ENCODE measurements around the gene LCP2. TPM values are rescaled to one million over a fixed set of nuclear protein-coding genes. Genes with fewer than 3 reads are reported as not detected.

The LCP2 gene
- total and polyA plus RNA-seq, 3 experiments from 2014 or later = 219 to 288 (median 224) TPM

GRCh38 chr5:170338933-170339779 is 41.6 kb upstream of the LCP2 start:
- H3K4me1 ChIP-seq (ENCODE audit: insufficient read depth, low read length) = peaks cover 47% of the 10 kb centered on the region
- peaks cover 36 to 40% (median 40%) of the 10 kb centered on the region in 3 donors for H3K4me1 Mint-ChIP-seq
- DNase-seq = peak; percentile 43 to 81 (median 66)
- no peak overlapping the region for H3K4me3 ChIP-seq (ENCODE audit: low read length)
- no peak overlapping the region for H3K27ac ChIP-seq (ENCODE audit: low read depth, low read length)
- peak overlapping the region; percentile 60 to 94 (median 62) for H3K27ac Mint-ChIP-seq
- H3K27me3 Mint-ChIP-seq = peaks cover 0 to 5% of the 10 kb centered on the region in 2 donors
- peak overlapping the region in 2 of 7 donors; percentile 29 to 48 for H3K4me3 Mint-ChIP-seq
- no peaks in the 10 kb centered on the region for H3K36me3 ChIP-seq (ENCODE audit: insufficient read depth, low read length)
- H3K27me3 ChIP-seq (ENCODE audit: insufficient read depth, low read length, poor library complexity, severe bottlenecking) = no peaks in the 10 kb centered on the region
- ChIA-PET CTCF (interaction anchor here (0.6 to 8.4 kb wide), 34 partner anchors 9 to 238 kb away, joined by 3 to 172 read pairs (median 7); partner anchors contain the start of genes C5orf58 and LCP2), POLR2A (interaction anchor here (0.6 to 1.9 kb wide), 7 partner anchors 36 to 113 kb away, joined by 3 to 12 read pairs (median 6); partner anchors contain the start of gene LCP2)
- no peaks in the 10 kb centered on the region for H3K9me3 ChIP-seq (ENCODE audit: low read length)
- no peaks in the 10 kb centered on the region for H3K36me3 Mint-ChIP-seq
- H3K9me3 Mint-ChIP-seq = no peaks in the 10 kb centered on the region

- no peak overlapping the region for H3K27ac ChIP-seq (ENCODE audit: low read depth, low read length)
- ChIA-PET POLR2A (interaction anchor here (0.6 to 1.9 kb wide), 7 partner anchors 35 to 112 kb away, joined by 3 to 12 read pairs (median 6); partner anchors contain the start of gene LCP2), CTCF (interaction anchor here (0.6 to 8.4 kb wide), 30 partner anchors 8 to 237 kb away, joined by 3 to 172 read pairs (median 8); partner anchors contain the start of genes C5orf58 and LCP2)
- H3K4me1 ChIP-seq (ENCODE audit: insufficient read depth, low read length) = peaks cover 55% of the 10 kb centered on the region
- Mint-ChIP-seq H3K27ac (peak overlapping the region; percentile 20 to 94 (median 58)), H3K4me3 (peak overlapping the region in 3 of 7 donors; percentile 4 to 55 (median 15)), H3K27me3 (peaks cover 0 to under 1% of the 10 kb centered on the region in 2 donors), H3K9me3 (no peaks in the 10 kb centered on the region), H3K36me3 (no peaks in the 10 kb centered on the region), H3K4me1 (peaks cover 36 to 49% (median 40%) of the 10 kb centered on the region in 3 donors)
- H3K9me3 ChIP-seq (ENCODE audit: low read length) = no peaks in the 10 kb centered on the region
- H3K36me3 ChIP-seq (ENCODE audit: insufficient read depth, low read length) = no peaks in the 10 kb centered on the region
- no peak for DNase-seq
- H3K27me3 ChIP-seq (ENCODE audit: insufficient read depth, low read length, poor library complexity, severe bottlenecking) = no peaks in the 10 kb centered on the region
- H3K4me3 ChIP-seq (ENCODE audit: low read length) = no peak overlapping the region
These were observed 40.7 kb upstream of the LCP2 start for GRCh38 chr5:170338291-170338690.

- ChIA-PET CTCF (interaction anchor here (1.0 to 8.4 kb wide), 8 partner anchors 40 to 114 kb away, joined by 3 to 172 read pairs (median 58); partner anchors contain the start of gene LCP2), POLR2A (interaction anchor here (0.5 kb wide), 1 partner anchor 47 kb away, joined by 3 read pairs; no protein-coding TSS in a partner anchor)
- no peak for DNase-seq
- H3K36me3 ChIP-seq (ENCODE audit: insufficient read depth, low read length) = no peaks in the 10 kb centered on the region
- no peaks in the 10 kb centered on the region for H3K27me3 Mint-ChIP-seq
- H3K4me3 ChIP-seq (ENCODE audit: low read length) = no peak overlapping the region
- H3K9me3 ChIP-seq (ENCODE audit: low read length) = no peaks in the 10 kb centered on the region
- no peak overlapping the region for H3K27ac ChIP-seq (ENCODE audit: low read depth, low read length)
- H3K27ac Mint-ChIP-seq = peak overlapping the region in 6 of 8 donors; percentile 79 to 97 (median 94)
- no peaks in the 10 kb centered on the region for H3K9me3 Mint-ChIP-seq
- peak overlapping the region in 1 of 7 donors; percentile 59 for H3K4me3 Mint-ChIP-seq
- H3K4me1 ChIP-seq (ENCODE audit: insufficient read depth, low read length) = peaks cover 66% of the 10 kb centered on the region
- peaks cover 36 to 60% (median 40%) of the 10 kb centered on the region in 3 donors for H3K4me1 Mint-ChIP-seq
- no peaks in the 10 kb centered on the region for H3K36me3 Mint-ChIP-seq
- H3K27me3 ChIP-seq (ENCODE audit: insufficient read depth, low read length, poor library complexity, severe bottlenecking) = no peaks in the 10 kb centered on the region
These were observed 39.6 kb upstream of the LCP2 start for GRCh38 chr5:170337045-170337733.

- Mint-ChIP-seq H3K27me3 (peaks cover 0 to under 1% of the 10 kb centered on the region in 2 donors), H3K4me1 (peaks cover 36 to 66% (median 40%) of the 10 kb centered on the region in 3 donors), H3K4me3 (peak overlapping the region; percentile 47 to 77 (median 68)), H3K36me3 (no peaks in the 10 kb centered on the region), H3K27ac (peak overlapping the region in 7 of 8 donors; percentile 92 to 97 (median 93)), H3K9me3 (peaks cover 0 to 1% (median 0%) of the 10 kb centered on the region in 5 donors)
- H3K4me1 ChIP-seq (ENCODE audit: insufficient read depth, low read length) = peaks cover 77% of the 10 kb centered on the region
- no peak for DNase-seq
- no peaks in the 10 kb centered on the region for H3K36me3 ChIP-seq (ENCODE audit: insufficient read depth, low read length)
- CTCF ChIA-PET = interaction anchor here (1.5 to 8.4 kb wide), 4 partner anchors 39 to 110 kb away, joined by 7 to 132 read pairs (median 90); partner anchors contain the start of gene LCP2
- no peak overlapping the region for H3K4me3 ChIP-seq (ENCODE audit: low read length)
- no peaks in the 10 kb centered on the region for H3K27me3 ChIP-seq (ENCODE audit: insufficient read depth, low read length, poor library complexity, severe bottlenecking)
- no peaks in the 10 kb centered on the region for H3K9me3 ChIP-seq (ENCODE audit: low read length)
- POLR2A ChIA-PET = no interaction called here
- no peak overlapping the region for H3K27ac ChIP-seq (ENCODE audit: low read depth, low read length)
These were observed 38.5 kb upstream of the LCP2 start for GRCh38 chr5:170336065-170336464.

- Mint-ChIP-seq H3K9me3 (peaks cover 0 to 2% (median 0%) of the 10 kb centered on the region in 5 donors), H3K27me3 (peaks cover 0 to 1% of the 10 kb centered on the region in 2 donors), H3K4me3 (peak overlapping the region in 6 of 7 donors; percentile 35 to 85 (median 75)), H3K27ac (no peak overlapping the region), H3K4me1 (peaks cover 36 to 66% (median 40%) of the 10 kb centered on the region in 3 donors), H3K36me3 (no peaks in the 10 kb centered on the region)
- Histone ChIP-seq H3K36me3 (ENCODE audit: insufficient read depth, low read length) (no peaks in the 10 kb centered on the region), H3K27ac (ENCODE audit: low read depth, low read length) (no peak overlapping the region), H3K27me3 (ENCODE audit: insufficient read depth, low read length, poor library complexity, severe bottlenecking) (no peaks in the 10 kb centered on the region), H3K9me3 (ENCODE audit: low read length) (no peaks in the 10 kb centered on the region), H3K4me3 (ENCODE audit: low read length) (peak overlapping the region; percentile 6), H3K4me1 (ENCODE audit: insufficient read depth, low read length) (peaks cover 91% of the 10 kb centered on the region)
- ChIA-PET CTCF (interaction anchor here (1.0 to 6.1 kb wide), 17 partner anchors 11 to 234 kb away, joined by 3 to 93 read pairs (median 9); partner anchors contain the start of gene LCP2), POLR2A (interaction anchor here (0.8 to 5.9 kb wide), 13 partner anchors 22 to 109 kb away, joined by 3 to 67 read pairs (median 8); partner anchors contain the start of gene LCP2)
- DNase-seq = no peak
These were observed 37.0 kb upstream of the LCP2 start for GRCh38 chr5:170334626-170335025.

- peak; percentile 47 to 85 (median 62) for DNase-seq
- H3K9me3 ChIP-seq (ENCODE audit: low read length) = no peaks in the 10 kb centered on the region
- H3K4me3 Mint-ChIP-seq = peak overlapping the region in 6 of 7 donors; percentile 35 to 85 (median 75)
- H3K4me3 ChIP-seq (ENCODE audit: low read length) = peak overlapping the region; percentile 6
- H3K27ac ChIP-seq (ENCODE audit: low read depth, low read length) = peak overlapping the region; percentile 29
- POLR2A ChIA-PET = interaction anchor here (0.5 to 5.9 kb wide), 13 partner anchors 20 to 77 kb away, joined by 4 to 67 read pairs (median 8); partner anchors contain the start of gene LCP2
- CTCF ChIA-PET = interaction anchor here (1.2 to 6.1 kb wide), 15 partner anchors 10 to 233 kb away, joined by 3 to 93 read pairs (median 12); partner anchors contain the start of gene LCP2
- H3K27me3 ChIP-seq (ENCODE audit: insufficient read depth, low read length, poor library complexity, severe bottlenecking) = no peaks in the 10 kb centered on the region
- peaks cover 0 to 1% of the 10 kb centered on the region in 2 donors for H3K27me3 Mint-ChIP-seq
- H3K36me3 Mint-ChIP-seq = no peaks in the 10 kb centered on the region
- peaks cover 97% of the 10 kb centered on the region for H3K4me1 ChIP-seq (ENCODE audit: insufficient read depth, low read length)
- H3K36me3 ChIP-seq (ENCODE audit: insufficient read depth, low read length) = no peaks in the 10 kb centered on the region
- no peak overlapping the region for H3K27ac Mint-ChIP-seq
- H3K4me1 Mint-ChIP-seq = peaks cover 29 to 59% (median 30%) of the 10 kb centered on the region in 3 donors
- H3K9me3 Mint-ChIP-seq = peaks cover 0 to 2% (median 0%) of the 10 kb centered on the region in 5 donors
These were observed 35.8 kb upstream of the LCP2 start for GRCh38 chr5:170333161-170333910.

Data from CD8-positive, alpha-beta memory T cell (primary cell).